ENCODE data around the gene GRM2.

DNA sequence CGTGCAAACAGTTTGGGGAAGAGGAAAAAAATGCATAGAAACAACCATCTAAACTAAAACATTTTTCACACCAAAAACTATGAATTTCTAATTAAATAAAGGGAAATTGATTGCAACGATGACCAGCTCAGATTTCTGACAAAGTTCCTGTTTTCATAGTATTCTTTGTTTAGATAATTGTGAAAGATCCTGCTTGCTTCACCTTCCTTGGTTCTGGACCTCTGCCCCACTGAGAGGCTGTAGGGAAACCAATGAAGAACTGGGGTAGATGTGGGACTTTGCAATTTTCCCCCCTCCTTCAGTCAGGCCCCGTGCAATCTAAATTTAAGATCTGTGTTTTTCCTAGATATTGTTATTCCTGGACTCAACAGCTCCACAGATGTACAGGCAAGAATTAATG lies 49.6 kb upstream of the GRM2 start:
- TF ChIP-seq, protein P1, sequence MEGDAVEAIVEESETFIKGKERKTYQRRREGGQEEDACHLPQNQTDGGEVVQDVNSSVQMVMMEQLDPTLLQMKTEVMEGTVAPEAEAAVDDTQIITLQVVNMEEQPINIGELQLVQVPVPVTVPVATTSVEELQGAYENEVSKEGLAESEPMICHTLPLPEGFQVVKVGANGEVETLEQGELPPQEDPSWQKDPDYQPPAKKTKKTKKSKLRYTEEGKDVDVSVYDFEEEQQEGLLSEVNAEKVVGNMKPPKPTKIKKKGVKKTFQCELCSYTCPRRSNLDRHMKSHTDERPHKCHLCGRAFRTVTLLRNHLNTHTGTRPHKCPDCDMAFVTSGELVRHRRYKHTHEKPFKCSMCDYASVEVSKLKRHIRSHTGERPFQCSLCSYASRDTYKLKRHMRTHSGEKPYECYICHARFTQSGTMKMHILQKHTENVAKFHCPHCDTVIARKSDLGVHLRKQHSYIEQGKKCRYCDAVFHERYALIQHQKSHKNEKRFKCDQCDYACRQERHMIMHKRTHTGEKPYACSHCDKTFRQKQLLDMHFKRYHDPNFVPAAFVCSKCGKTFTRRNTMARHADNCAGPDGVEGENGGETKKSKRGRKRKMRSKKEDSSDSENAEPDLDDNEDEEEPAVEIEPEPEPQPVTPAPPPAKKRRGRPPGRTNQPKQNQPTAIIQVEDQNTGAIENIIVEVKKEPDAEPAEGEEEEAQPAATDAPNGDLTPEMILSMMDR (IDR thresholded peaks at IDR 0.05), result no peak
- no peak for TF ChIP-seq POLR2A (IDR thresholded peaks at IDR 0.05)
- no peak for TF ChIP-seq EP300 (IDR thresholded peaks at IDR 0.05)

Measured in suprapubic skin (tissue), 3 donors.